AG04449 (cell line): ENCODE data around the gene TSG101.

ENCODE experiments used
- CTCF ChIA-PET: fragments of 350-600 bp; formaldehyde crosslinking; extraction: SDS; loops from one replicate; lab custom pipeline; 2021; ENCODE audit warnings: antibody characterized with exemption; lab: Yijun Ruan, JAX
- POLR2A ChIA-PET: fragments of 400-600, 350-600 bp; formaldehyde crosslinking; extraction: SDS; loops from one replicate; lab custom pipeline; 2020; ENCODE audit warnings: antibody characterized with exemption, inconsistent platforms; lab: Yijun Ruan, JAX
- DNase-seq: peaks from one replicate; pipeline ENCODE4 v3.0.0-alpha.2; 2010; ENCODE audit warnings: low read depth, low spot score
- H3K4me3 ChIP-seq: 2 replicates; pipeline ENCODE4 v1.5.1; 2011; ENCODE audit warnings: low read depth, mild to moderate bottlenecking, control low read depth, low read length
- TF ChIP-seq, protein P1 (sequence below): IDR thresholded peaks from one replicate; pipeline ENCODE4 v1.5.1; 2011; ENCODE audit warnings: mild to moderate bottlenecking, moderate library complexity, low read length, control low read depth, inconsistent platforms; ENCODE audit not compliant: insufficient read depth; ENCODE audit errors: missing control alignments

Gene TSG101

DNA sequence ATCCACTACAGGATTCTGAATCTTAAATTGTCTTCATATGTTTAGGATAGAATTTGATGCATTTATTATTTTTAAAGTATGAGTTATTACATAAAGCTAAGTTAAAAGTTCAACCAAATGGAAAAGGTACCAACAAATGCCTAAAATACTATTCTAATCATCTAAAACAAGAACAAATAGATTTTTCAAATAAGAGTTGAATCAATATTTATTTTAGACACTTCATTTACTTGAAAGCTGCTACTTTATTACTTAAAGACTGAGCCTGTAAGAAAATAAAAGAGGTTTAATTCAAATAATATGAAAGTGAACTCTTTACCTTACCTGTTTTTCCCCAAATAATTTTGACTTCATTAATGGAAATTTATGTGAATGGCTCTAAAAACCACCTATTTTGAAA is 54.2 kb downstream of the TSG101 start:
- TF ChIP-seq, protein P1, sequence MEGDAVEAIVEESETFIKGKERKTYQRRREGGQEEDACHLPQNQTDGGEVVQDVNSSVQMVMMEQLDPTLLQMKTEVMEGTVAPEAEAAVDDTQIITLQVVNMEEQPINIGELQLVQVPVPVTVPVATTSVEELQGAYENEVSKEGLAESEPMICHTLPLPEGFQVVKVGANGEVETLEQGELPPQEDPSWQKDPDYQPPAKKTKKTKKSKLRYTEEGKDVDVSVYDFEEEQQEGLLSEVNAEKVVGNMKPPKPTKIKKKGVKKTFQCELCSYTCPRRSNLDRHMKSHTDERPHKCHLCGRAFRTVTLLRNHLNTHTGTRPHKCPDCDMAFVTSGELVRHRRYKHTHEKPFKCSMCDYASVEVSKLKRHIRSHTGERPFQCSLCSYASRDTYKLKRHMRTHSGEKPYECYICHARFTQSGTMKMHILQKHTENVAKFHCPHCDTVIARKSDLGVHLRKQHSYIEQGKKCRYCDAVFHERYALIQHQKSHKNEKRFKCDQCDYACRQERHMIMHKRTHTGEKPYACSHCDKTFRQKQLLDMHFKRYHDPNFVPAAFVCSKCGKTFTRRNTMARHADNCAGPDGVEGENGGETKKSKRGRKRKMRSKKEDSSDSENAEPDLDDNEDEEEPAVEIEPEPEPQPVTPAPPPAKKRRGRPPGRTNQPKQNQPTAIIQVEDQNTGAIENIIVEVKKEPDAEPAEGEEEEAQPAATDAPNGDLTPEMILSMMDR, result no peak
- ChIA-PET CTCF (no interaction called here), POLR2A (no interaction called here)
- H3K4me3 ChIP-seq, result no peak overlapping the region
- no peak for DNase-seq

- ChIA-PET POLR2A (no interaction called here), CTCF (no interaction called here)
- DNase-seq, result no peak
- TF ChIP-seq, protein P1, result no peak
- H3K4me3 ChIP-seq, result no peak overlapping the region
These were observed 54.7 kb downstream of the TSG101 start for GRCh38 chr11:18471995-18472394.

- no peak overlapping the region for H3K4me3 ChIP-seq
- no peak for DNase-seq
- TF ChIP-seq, protein P1, result no peak
- POLR2A ChIA-PET, result no interaction called here
- CTCF ChIA-PET, result interaction anchor here (1.4 kb wide), 1 partner anchor 10 kb away, joined by 5 read pairs; no protein-coding TSS in a partner anchor
These were observed 57.8 kb downstream of the TSG101 start for GRCh38 chr11:18468961-18469360.

DNA sequence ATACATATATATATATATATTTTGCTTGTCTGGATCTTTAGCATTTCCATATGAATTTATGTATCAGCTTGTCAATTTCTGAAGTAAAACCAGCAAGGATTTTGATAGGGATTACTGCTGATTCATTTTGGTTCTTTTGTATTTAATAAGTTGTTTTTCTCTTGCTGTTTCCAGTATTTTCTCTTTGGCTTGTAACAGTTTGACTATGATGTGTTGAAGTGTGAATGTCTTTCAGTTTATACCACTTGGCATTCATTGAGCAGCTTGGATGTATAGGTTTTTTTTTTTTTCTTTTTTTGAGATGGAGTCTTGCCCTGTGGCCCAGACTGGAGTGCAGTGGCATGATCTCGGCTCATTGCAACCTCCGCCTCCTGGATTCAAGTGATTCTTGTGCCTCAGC is 58.7 kb downstream of the TSG101 start:
- DNase-seq, result no peak
- TF ChIP-seq, protein P1, result no peak
- no peak overlapping the region for H3K4me3 ChIP-seq
- ChIA-PET CTCF (no interaction called here), POLR2A (no interaction called here)

- CTCF ChIA-PET, result interaction anchor here (0.7 to 1.2 kb wide), 2 partner anchors 57 to 222 kb away, joined by 3 read pairs; no protein-coding TSS in a partner anchor
- DNase-seq, result no peak
- POLR2A ChIA-PET, result no interaction called here
These were observed 60.3 kb downstream of the TSG101 start for GRCh38 chr11:18466402-18466801.

GRCh38 chr11:18463439-18463838 is 63.3 kb downstream of the TSG101 start:
- ChIA-PET CTCF (interaction anchor here (1.2 kb wide), 1 partner anchor 219 kb away, joined by 3 read pairs; no protein-coding TSS in a partner anchor), POLR2A (no interaction called here)
- H3K4me3 ChIP-seq, result no peak overlapping the region
- TF ChIP-seq, protein P1, result no peak
- no peak for DNase-seq

More at GRCh38 chr11:18466402-18466801, 60.3 kb downstream of the TSG101 start:
- TF ChIP-seq, protein P1, result no peak
- H3K4me3 ChIP-seq, result no peak overlapping the region
